Tibial artery (tissue), 4 donors: ENCODE data around the gene SP9.

Experiments
- DNase-seq, 2 donors: peaks; one replicate each; pipeline ENCODE4 v3.0.0-alpha.2; 2019
- H3K27ac ChIP-seq, 2 donors: fragments of 200-600 bp; sonication (generic) in 1 of 2; 1 replicate in 1 of 2; 2 replicates in 1 of 2; pipeline ENCODE4 v1.5.1; 2018 to 2019; ENCODE audit warnings: mild to moderate bottlenecking in 1 of 2
- H3K27me3 ChIP-seq, 2 donors: fragments of 200-600 bp; sonication (generic) in 1 of 2; one replicate each; pipeline versions ENCODE4 v1.5.1 to v1.6.0; 2016 to 2019
- H3K36me3 ChIP-seq, 3 donors: fragments of 200-600 bp; sonication (generic) in 2 of 3; one replicate each; pipeline ENCODE4 v1.5.1; 2016 to 2019; ENCODE audit warnings: mild to moderate bottlenecking in 2 of 3
- H3K4me1 ChIP-seq, 4 donors: fragments of 200-600 bp; sonication (generic) in 2 of 4; 1 replicate in 3 of 4; 2 replicates in 1 of 4; pipeline ENCODE4 v1.5.1; 2016 to 2019
- H3K4me3 ChIP-seq, 2 donors: fragments of 200-600 bp; sonication (generic) in 1 of 2; 1 replicate in 1 of 2; 2 replicates in 1 of 2; pipeline ENCODE4 v1.5.1; 2018 to 2019; ENCODE audit warnings: mild to moderate bottlenecking in 2 of 2
- H3K9me3 ChIP-seq, 3 donors: fragments of 200-600 bp; sonication (generic) in 1 of 3; one replicate each; pipeline ENCODE4 v1.5.1; 2016 to 2019
- intact Hi-C: fragments of 100-400 bp; cut with DNase I; formaldehyde crosslinking; loops from one replicate; pipeline ENCODE4 v1.15.0; 2023; ENCODE audit warnings: low total_unique reads
- TF ChIP-seq, protein P1 (sequence below), 2 experiments: fragments of 200-600 bp in 1 of 2; fragments of 450-650 bp in 1 of 2; IDR thresholded peaks; one replicate each; pipeline ENCODE4 v1.5.1; 2017 to 2019; ENCODE audit warnings: antibody characterized with exemption in 2 of 2, mild to moderate bottlenecking in 1 of 2, moderate library complexity in 1 of 2

SP9 gene

DNA sequence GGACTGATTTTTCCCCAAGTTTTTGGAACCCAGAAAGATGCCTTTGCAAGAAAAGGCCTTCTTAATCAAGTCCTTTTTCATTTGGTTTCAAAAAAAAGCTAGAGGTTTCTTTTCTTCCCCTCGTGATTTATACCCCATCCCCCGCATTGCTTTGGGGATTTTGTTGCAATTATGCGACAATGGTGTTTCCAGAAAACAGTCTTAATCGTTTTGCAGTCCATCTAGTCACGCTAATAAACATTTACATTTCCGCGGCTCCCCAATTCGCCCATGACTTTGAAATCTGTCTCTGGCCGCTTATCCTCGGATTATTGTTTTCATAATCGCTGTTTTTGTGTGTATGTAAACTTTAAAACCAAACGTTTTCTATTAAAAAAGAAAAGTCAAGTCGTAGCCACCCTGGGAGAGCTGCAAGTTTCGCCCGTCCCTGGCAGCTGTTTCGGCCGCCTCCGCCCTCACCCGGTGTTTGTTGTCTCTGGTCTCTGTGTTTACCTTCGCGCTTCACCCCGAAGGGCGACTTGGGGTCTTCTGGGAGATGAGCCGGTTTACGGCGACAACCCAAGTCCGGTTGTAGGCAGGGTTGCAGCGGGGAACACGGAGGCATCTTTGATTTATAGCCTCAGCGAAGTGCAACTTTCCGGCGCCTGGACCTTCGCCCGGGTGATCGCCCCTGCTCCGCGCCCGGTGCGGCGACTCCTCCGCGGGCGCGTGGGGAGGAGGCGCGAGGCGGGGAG is 667 bp downstream of the SP9 start:
- H3K27ac ChIP-seq = no peak overlapping the region
- DNase-seq = no peak
- intact Hi-C loops = loop anchor here (10.0 kb wide), 1 partner anchor 81 kb away; no protein-coding TSS in a partner anchor
- TF ChIP-seq, protein P1, sequence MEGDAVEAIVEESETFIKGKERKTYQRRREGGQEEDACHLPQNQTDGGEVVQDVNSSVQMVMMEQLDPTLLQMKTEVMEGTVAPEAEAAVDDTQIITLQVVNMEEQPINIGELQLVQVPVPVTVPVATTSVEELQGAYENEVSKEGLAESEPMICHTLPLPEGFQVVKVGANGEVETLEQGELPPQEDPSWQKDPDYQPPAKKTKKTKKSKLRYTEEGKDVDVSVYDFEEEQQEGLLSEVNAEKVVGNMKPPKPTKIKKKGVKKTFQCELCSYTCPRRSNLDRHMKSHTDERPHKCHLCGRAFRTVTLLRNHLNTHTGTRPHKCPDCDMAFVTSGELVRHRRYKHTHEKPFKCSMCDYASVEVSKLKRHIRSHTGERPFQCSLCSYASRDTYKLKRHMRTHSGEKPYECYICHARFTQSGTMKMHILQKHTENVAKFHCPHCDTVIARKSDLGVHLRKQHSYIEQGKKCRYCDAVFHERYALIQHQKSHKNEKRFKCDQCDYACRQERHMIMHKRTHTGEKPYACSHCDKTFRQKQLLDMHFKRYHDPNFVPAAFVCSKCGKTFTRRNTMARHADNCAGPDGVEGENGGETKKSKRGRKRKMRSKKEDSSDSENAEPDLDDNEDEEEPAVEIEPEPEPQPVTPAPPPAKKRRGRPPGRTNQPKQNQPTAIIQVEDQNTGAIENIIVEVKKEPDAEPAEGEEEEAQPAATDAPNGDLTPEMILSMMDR (IDR thresholded peaks at IDR 0.05) = no peak
- peaks cover 0 to 40% (median 34%) of the 10 kb centered on the region in 4 donors for H3K4me1 ChIP-seq
- no peaks in the 10 kb centered on the region for H3K9me3 ChIP-seq
- peaks cover 8 to 99% of the 10 kb centered on the region in 2 donors for H3K27me3 ChIP-seq
- peak overlapping the region in 1 of 2 donors; percentile 38 for H3K4me3 ChIP-seq
- no peaks in the 10 kb centered on the region for H3K36me3 ChIP-seq

DNA sequence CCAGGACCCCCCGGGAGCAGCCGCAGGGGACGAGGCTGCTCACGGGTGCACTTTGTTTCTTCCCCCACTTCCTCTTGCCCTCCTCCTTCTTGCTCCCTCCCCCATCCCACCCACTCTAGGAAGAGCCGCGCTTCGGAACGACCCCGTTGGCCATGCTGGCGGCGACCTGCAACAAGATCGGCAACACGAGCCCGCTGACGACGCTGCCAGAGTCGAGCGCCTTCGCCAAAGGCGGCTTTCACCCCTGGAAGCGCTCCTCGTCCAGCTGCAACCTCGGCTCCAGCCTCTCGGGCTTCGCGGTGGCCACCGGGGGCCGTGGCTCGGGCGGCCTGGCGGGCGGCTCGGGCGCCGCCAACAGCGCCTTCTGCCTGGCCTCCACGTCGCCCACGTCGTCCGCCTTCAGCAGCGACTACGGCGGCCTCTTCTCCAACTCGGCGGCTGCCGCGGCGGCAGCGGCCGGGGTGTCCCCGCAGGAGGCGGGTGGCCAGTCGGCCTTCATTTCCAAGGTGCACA is 1.3 kb downstream of the SP9 start:
- no peak for DNase-seq
- TF ChIP-seq, protein P1 (IDR thresholded peaks at IDR 0.05) = no peak
- Histone ChIP-seq H3K4me1 (peaks cover 0 to 46% (median 40%) of the 10 kb centered on the region in 4 donors), H3K9me3 (no peaks in the 10 kb centered on the region), H3K27ac (no peak overlapping the region), H3K27me3 (peaks cover 13 to 99% of the 10 kb centered on the region in 2 donors), H3K4me3 (peak overlapping the region; percentile 11 to 38), H3K36me3 (no peaks in the 10 kb centered on the region)
- intact Hi-C loops = loop anchor here (10.0 kb wide), 1 partner anchor 81 kb away; no protein-coding TSS in a partner anchor

DNA sequence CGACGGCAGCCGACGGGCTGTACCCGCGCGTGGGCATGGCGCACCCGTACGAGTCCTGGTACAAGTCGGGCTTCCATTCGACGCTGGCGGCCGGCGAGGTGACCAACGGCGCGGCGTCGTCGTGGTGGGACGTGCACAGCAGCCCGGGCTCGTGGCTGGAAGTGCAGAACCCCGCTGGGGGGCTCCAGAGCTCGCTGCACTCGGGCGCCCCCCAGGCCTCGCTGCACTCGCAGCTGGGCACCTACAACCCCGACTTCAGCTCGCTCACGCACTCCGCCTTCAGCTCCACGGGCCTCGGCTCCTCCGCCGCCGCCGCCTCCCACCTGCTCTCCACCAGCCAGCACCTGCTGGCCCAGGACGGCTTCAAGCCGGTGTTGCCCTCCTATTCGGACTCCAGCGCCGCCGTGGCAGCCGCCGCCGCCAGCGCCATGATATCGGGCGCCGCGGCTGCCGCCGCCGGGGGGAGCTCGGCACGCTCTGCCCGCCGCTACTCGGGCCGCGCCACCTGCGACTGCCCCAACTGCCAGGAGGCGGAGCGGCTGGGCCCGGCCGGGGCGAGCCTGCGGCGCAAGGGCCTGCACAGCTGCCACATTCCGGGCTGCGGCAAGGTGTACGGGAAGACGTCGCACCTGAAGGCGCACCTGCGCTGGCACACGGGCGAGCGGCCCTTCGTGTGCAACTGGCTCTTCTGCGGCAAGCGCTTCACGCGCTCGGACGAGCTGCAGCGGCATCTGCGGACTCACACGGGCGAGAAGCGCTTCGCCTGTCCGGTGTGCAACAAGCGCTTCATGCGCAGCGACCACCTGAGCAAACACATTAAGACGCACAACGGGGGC is 2.0 kb downstream of the SP9 start:
- no peak for DNase-seq
- no peaks in the 10 kb centered on the region for H3K36me3 ChIP-seq
- no peaks in the 10 kb centered on the region for H3K9me3 ChIP-seq
- H3K27me3 ChIP-seq = peaks cover 13 to 98% of the 10 kb centered on the region in 2 donors
- intact Hi-C loops = loop anchor here (10.0 kb wide), 1 partner anchor 82 kb away; no protein-coding TSS in a partner anchor
- TF ChIP-seq, protein P1 (IDR thresholded peaks at IDR 0.05) = no peak
- H3K4me1 ChIP-seq = peaks cover 3 to 50% (median 43%) of the 10 kb centered on the region in 4 donors
- no peak overlapping the region for H3K27ac ChIP-seq
- H3K4me3 ChIP-seq = peak overlapping the region; percentile 11 to 38

DNA sequence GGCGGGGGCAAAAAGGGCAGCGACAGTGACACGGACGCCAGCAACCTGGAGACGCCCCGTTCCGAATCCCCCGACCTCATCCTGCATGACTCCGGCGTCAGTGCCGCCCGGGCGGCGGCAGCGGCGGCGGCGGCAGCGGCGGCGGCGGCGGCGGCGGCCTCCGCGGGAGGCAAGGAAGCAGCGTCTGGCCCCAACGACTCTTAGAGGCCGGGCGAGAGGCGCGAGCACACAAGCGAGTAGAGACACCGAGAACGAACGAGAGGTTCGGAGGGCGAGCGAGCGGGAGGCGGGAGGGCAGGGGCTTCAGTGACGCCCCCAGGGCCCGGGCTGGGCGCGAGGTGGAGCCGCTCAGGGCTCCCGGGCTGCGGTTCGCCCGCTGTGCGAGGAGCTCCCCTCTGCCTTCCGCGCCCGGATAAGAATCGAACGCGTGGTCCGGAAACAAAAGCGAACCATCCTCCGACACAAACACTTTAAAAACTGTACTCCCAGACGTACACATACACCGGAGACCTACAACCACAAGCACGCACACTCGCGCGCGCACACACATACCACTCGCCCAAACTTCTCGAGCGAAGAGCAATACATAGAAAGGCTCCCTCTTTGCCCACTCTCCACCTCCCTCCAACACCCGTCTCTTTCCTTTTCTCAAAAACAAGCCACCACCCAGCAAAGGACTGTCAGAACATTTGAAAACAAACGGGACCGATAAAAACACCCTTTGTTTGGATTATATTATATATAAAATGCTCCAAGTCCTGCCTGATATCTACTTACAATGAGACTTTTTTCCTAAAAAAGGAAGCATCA is 2.8 kb downstream of the SP9 start:
- Histone ChIP-seq H3K4me1 (peaks cover 7 to 58% (median 51%) of the 10 kb centered on the region in 4 donors), H3K27ac (no peak overlapping the region), H3K36me3 (no peaks in the 10 kb centered on the region), H3K27me3 (peaks cover 20 to 98% of the 10 kb centered on the region in 2 donors), H3K4me3 (peak overlapping the region; percentile 11 to 38), H3K9me3 (no peaks in the 10 kb centered on the region)
- no peak for DNase-seq
- intact Hi-C loops = loop anchor here (10.0 kb wide), 1 partner anchor 83 kb away; no protein-coding TSS in a partner anchor
- TF ChIP-seq, protein P1 (IDR thresholded peaks at IDR 0.05) = no peak

DNA sequence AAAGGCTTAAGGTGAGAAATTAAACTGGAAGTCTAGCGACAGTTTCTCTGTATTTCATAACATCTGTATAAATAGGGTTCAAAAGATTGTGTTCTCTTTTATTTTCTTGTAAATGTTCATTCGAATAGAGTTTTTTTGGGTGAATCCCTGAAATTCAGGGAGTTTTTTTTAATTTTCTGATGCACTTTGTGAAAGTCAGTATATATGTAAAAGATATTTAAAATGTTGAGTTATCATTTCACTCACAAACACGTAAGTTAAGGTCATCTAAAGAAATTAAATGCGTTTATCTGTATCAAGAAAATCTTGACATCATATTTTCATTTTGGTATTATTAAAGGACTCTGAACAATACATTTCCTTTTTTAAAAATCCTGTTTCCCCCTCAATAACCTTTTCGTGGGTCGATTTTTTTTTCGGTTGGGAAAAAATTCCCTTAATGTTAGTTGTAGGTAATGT is 3.4 kb downstream of the SP9 start:
- Histone ChIP-seq H3K4me1 (peaks cover 7 to 59% (median 53%) of the 10 kb centered on the region in 4 donors), H3K4me3 (no peak overlapping the region), H3K27me3 (peaks cover 24 to 98% of the 10 kb centered on the region in 2 donors), H3K27ac (no peak overlapping the region), H3K36me3 (no peaks in the 10 kb centered on the region), H3K9me3 (no peaks in the 10 kb centered on the region)
- TF ChIP-seq, protein P1 (IDR thresholded peaks at IDR 0.05) = no peak
- intact Hi-C loops = loop anchor here (10.0 kb wide), 1 partner anchor 83 kb away; no protein-coding TSS in a partner anchor
- DNase-seq = no peak
